ENCODE measurements around the gene EEF1G.
"Not testable (repeated sequence)": the region's sequence is repeated elsewhere in the genome, so short reads cannot be mapped to it uniquely, and the experiment has no call there.

EEF1G gene

GRCh38 chr11:62556875-62557631 is 16.6 kb downstream of the EEF1G start:
- DNase-seq (ENCODE audit: insufficient read length, low spot score): no peak
- FAIRE-seq: no peak

GRCh38 chr11:62556108-62556874 is 17.4 kb downstream of the EEF1G start:
- FAIRE-seq (no peak), DNase-seq (ENCODE audit: insufficient read length, low spot score) (peak; percentile 92)

- no peak for DNase-seq (ENCODE audit: insufficient read length, low spot score)
- FAIRE-seq: no peak
These were observed 18.1 kb downstream of the EEF1G start for GRCh38 chr11:62555464-62556107.

DNA sequence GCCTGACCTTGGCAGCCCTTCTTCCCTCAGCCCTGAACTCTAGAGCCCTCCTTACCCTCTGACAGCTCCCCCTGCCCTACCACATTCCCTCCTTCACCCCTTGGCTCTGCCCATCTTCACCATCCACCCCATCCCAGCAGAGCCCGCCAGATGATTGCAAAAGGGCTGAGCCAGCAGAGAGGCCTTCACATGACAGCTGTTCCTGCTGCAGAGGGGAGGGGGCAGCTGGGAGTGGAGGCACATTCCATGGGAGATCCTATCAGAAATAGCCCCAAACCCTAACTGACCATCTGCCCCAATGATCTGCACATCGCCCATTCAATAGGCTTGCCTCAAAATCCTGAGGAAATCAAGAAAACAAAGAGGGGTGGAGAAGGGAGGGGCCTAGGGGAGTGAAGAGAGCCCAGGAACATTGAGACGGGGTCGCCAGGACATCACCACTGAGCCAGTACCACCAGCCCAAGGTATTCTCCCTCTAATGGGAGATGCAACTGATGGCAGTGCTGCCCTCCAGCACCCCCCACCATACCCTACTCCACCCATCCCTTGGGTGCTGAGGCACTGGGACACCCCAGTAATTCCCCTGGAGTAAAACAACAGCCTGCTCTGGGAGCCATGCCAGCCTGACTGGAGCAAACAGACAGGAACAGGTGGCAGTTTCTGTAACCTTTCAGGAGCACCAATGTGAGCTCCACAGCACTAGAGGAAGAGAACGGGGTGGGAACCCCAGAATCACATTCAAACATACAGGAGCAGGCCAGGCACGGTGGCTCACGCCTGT is 19.1 kb downstream of the EEF1G start:
- FAIRE-seq (no peak), DNase-seq (ENCODE audit: insufficient read length, low spot score) (no peak)

- no peak for DNase-seq (ENCODE audit: insufficient read length, low spot score)
- FAIRE-seq: no peak
These were observed 19.8 kb downstream of the EEF1G start for GRCh38 chr11:62553839-62554361.

GRCh38 chr11:62553080-62553838 is 20.4 kb downstream of the EEF1G start:
- DNase-seq (ENCODE audit: insufficient read length, low spot score) (no peak), FAIRE-seq (peak; percentile 9)

- DNase-seq (ENCODE audit: insufficient read length, low spot score) (no peak), FAIRE-seq (no peak)
These were observed 21.1 kb downstream of the EEF1G start for GRCh38 chr11:62552485-62553079.

DNA sequence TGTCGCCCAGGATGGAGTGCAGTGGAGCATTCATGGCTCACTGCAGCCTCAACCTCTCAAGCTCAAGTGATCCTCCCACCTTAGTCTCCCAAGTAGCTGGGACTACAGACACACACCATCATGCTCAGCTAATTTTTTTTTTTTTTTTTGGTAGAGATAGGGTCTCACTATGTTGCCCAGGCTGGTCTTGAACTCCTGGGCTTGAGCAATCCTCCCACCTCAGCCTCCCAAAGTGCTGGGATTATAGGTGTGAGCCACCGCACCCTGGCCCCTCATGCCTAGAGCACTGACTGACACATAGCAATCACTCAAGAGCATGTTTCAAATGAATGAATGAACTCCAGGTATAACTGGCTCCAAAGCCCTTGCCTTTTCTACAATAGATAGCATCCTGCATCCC is 23.2 kb downstream of the EEF1G start:
- not testable (repeated sequence) for FAIRE-seq; DNase-seq (ENCODE audit: insufficient read length, low spot score)

- FAIRE-seq (no peak), DNase-seq (ENCODE audit: insufficient read length, low spot score) (no peak)
These were observed 25.0 kb downstream of the EEF1G start for GRCh38 chr11:62548545-62549335.

DNA sequence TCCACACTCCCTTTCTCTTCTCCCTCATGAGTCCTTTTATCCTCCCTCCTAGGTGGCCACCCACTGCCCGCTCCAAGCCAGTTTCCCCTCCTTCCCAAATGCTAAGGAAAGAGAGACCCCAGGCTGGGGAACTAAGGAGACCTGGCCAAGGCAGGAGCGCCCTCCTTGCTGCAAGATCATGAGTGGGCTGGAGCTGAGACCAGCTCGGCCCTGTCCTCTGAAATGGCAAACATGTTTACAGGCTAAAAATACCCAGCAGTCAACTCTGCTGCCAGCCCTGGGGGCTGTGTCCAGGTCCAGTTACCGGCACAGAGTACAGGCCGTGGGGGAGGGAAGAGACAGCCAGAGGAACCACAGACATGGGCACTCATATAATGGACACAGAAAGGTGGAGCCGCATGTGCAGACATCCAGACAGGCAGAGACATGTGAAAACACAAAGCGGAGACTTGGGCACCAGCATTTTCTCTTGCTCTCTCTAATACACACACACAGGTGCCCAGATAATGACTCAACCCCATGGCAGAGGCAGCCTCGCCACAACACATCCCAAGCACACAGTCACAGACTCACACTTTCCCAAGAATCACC is 25.9 kb downstream of the EEF1G start:
- DNase-seq (ENCODE audit: insufficient read length, low spot score) (no peak), FAIRE-seq (no peak)

- no peak for DNase-seq (ENCODE audit: insufficient read length, low spot score)
- no peak for FAIRE-seq
These were observed 26.6 kb downstream of the EEF1G start for GRCh38 chr11:62546929-62547625.

GRCh38 chr11:62546244-62546928 is 27.3 kb downstream of the EEF1G start, which contains the start of gene AHNAK:
Gene AHNAK (minus strand): TSS chr11:62546806. CDS start chr11:62536098, 10,708 bp downstream.
- DNase-seq (ENCODE audit: insufficient read length, low spot score) (no peak), FAIRE-seq (no peak)

GRCh38 chr11:62545437-62546243 is 28.1 kb downstream of the EEF1G start:
- DNase-seq (ENCODE audit: insufficient read length, low spot score) (peak; percentile 85), FAIRE-seq (no peak)

DNA sequence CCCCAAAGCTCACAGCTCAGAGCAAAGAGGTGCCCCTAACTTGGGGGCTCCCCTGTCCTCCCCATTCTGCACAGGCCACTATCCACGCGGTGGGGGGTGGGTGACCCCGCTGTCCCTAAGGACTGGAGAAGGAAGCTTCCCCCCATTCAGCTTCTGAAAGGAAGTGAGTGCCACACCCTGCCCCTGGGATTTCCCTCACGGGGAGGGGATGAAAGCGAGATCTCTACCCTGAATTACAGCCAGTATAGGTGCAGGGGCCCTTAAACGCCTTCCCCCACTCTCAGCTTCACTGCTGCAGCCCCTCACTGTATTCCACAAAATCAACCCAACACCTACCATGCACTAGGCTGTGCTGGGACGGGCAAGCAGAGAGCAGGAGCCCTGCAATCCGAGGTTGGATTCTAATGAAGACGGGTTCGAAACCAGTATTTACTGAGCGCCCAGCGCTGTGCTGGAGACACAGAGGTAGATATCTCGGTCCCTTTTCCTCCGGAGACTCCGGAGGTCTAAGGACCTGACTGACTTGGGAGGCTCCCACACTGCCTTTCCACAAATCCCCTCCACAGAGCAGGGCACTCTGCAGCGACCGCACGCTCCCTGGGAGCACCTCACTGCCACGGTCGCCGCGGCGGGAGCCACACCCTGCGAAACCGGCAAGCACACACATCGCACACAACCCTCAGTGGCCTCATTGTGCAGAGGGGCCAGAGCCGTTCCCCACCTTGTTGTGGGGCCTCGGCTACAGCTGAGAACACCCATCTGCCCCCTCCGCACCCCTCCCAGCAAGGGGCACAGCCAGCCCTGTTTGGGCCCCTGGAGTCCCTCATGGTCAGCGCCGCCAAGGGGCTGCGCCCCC is 28.9 kb downstream of the EEF1G start:
- FAIRE-seq (no peak), DNase-seq (ENCODE audit: insufficient read length, low spot score) (no peak)

Data from HTR-8/SVneo (cell line).